Peyer's patch (tissue), 4 donors: ENCODE measurements around the gene CXXC5. TPM values are rescaled to one million over a fixed set of nuclear protein-coding genes. Genes with fewer than 3 reads are reported as not detected.

Experiments
- DNase-seq, 3 donors: peaks; one replicate each; pipeline ENCODE4 v3.0.0-alpha.2; 2017 to 2019
- H3K27ac ChIP-seq, 4 donors: fragments of 200-600 bp; sonication (generic); one replicate each; pipeline ENCODE4 v1.5.1; 2016 to 2019
- H3K27me3 ChIP-seq, 2 donors: fragments of 200-600 bp; sonication (generic); one replicate each; pipeline ENCODE4 v1.5.1; 2019
- H3K36me3 ChIP-seq, 3 donors: fragments of 200-600 bp; sonication (generic); one replicate each; pipeline ENCODE4 v1.5.1; 2016 to 2019
- H3K4me1 ChIP-seq, 4 donors: fragments of 200-600 bp; sonication (generic); one replicate each; pipeline ENCODE4 v1.5.1; 2016 to 2019
- H3K4me3 ChIP-seq, 4 donors: fragments of 200-600 bp; sonication (generic); 1 replicate in 3 of 4; 2 replicates in 1 of 4; pipeline ENCODE4 v1.5.1; 2016 to 2019; ENCODE audit warnings: mild to moderate bottlenecking in 1 of 4
- H3K9me3 ChIP-seq, 4 donors: fragments of 200-600 bp; sonication (generic); one replicate each; pipeline ENCODE4 v1.5.1; 2016 to 2019; ENCODE audit warnings: mild to moderate bottlenecking in 1 of 4
- CTCF ChIP-seq, 6 experiments: fragments of 450-650 bp in 4 of 6; fragments of 200-600 bp in 2 of 6; sonication (generic) in 1 of 6; IDR thresholded peaks; one replicate each; pipeline ENCODE4 v1.5.1; 2017 to 2019; ENCODE audit warnings: antibody characterized with exemption in 6 of 6, mild to moderate bottlenecking in 3 of 6, moderate library complexity in 1 of 6
- POLR2A ChIP-seq, 2 donors: fragments of 450-650 bp; IDR thresholded peaks; one replicate each; pipeline ENCODE4 v1.5.1; 2017; ENCODE audit warnings: antibody characterized with exemption in 2 of 2, mild to moderate bottlenecking in 2 of 2, moderate library complexity in 2 of 2
- small RNA-seq, 2 donors: library from RNA; depleted of rRNA; stranded (forward); fragments of <200 nt; gene quantifications; one replicate each; pipeline ENCODE3, GENCODE V24; 2016
- total RNA-seq, 4 donors: library from RNA; depleted of rRNA; stranded (reverse); fragments of >200 nt; gene quantifications; one replicate each; pipeline ENCODE4 v1.1.0, GENCODE V29; 2016

Gene CXXC5
- total RNA-seq, 4 donors from 2014 or later: 21.7 to 49.5 (median 30.9) TPM

- Histone ChIP-seq H3K27ac (no peak overlapping the region), H3K4me3 (no peak overlapping the region), H3K9me3 (no peaks in the 10 kb centered on the region), H3K4me1 (peaks cover 0 to 10% (median 0%) of the 10 kb centered on the region in 4 donors), H3K36me3 (no peaks in the 10 kb centered on the region), H3K27me3 (no peaks in the 10 kb centered on the region)
- no peak for DNase-seq
- TF ChIP-seq POLR2A (IDR thresholded peaks at IDR 0.05) (no peak), CTCF (IDR thresholded peaks at IDR 0.05) (no peak)
Observed at GRCh38 chr5:139733010-139733688, 85.0 kb downstream of the CXXC5 start.

Small RNA genes lying within 50 kb of the gene (small RNA-seq; reads per million reads assigned to genes)
- gene RNU6-236P: 0 reads per million in 2 donors

Other genes with a start within 250 kb of the CXXC5 start
- gene SPATA24, start 244.3 kb upstream of the CXXC5 start, total RNA-seq: 10 to 100 TPM in 1 of 4 donors, 1 to 10 TPM in 1, not detected in 2; 3.1 to 11.6 TPM
- gene DNAJC18, start 208.8 kb upstream of the CXXC5 start, total RNA-seq: 10 to 100 TPM in 1 of 4 donors, 1 to 10 TPM in 2, under 1 TPM in 1; 0.35 to 23.9 (median 3.4) TPM
- gene ECSCR, start 185.6 kb upstream of the CXXC5 start, total RNA-seq: 10 to 100 TPM in 1 of 4 donors, 1 to 10 TPM in 3; 3.2 to 24.8 (median 7.9) TPM
- gene SMIM33, start 177.3 kb upstream of the CXXC5 start, total RNA-seq: 1 to 10 TPM in 2 of 4 donors, under 1 TPM in 2; 0.40 to 1.7 (median 0.99) TPM
- 10 to 100 TPM in 3 of 4 donors, 1 to 10 TPM in 1; 9.5 to 48.7 (median 18.0) TPM for gene STING1, start 165.6 kb upstream of the CXXC5 start, total RNA-seq
- gene UBE2D2, start 87.0 kb upstream of the CXXC5 start, total RNA-seq: 10 to 100 TPM; 60.2 to 87.9 (median 70.2) TPM
- gene PSD2, start 147.5 kb downstream of the CXXC5 start, total RNA-seq: not detected